Stimulated activated CD8-positive, alpha-beta memory T cell treated with anti-CD3 and anti-CD28 coated beads, Interleukin-12 subunit alpha, Interleukin-12 subunit beta, amount 100 ng/mL, for 24 hours (primary cell): Measurements from ENCODE around the gene HS6ST3.

ENCODE experiments used
- DNase-seq: peaks from one replicate; pipeline ENCODE4 v3.0.0-alpha.2; 2020; ENCODE audit errors: extremely low read depth

Gene HS6ST3

DNA sequence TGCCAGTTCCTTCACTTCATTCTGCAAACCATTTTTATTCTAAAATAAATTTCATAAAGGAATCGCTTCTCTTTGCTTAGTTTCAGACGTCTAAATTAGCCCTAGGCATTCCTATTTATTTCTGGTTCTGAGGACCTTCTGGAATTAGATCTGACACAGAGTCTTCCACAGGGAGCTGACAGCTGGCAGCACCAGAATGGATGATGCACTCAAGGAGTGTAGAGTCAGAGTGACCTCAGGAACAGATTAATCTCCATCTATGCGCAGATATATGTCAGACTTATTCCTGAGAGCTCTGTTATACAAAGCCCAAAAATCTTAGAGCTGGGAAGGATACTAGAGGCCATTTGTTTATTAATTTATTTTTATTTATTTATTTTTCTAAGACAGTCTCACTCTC is 450.8 kb downstream of the HS6ST3 start:
- DNase-seq = no peak

- DNase-seq = no peak
These were observed 453.1 kb downstream of the HS6ST3 start for GRCh38 chr13:96542986-96543385.

- DNase-seq = no peak
These were observed 455.1 kb downstream of the HS6ST3 start for GRCh38 chr13:96544957-96545356.

DNA sequence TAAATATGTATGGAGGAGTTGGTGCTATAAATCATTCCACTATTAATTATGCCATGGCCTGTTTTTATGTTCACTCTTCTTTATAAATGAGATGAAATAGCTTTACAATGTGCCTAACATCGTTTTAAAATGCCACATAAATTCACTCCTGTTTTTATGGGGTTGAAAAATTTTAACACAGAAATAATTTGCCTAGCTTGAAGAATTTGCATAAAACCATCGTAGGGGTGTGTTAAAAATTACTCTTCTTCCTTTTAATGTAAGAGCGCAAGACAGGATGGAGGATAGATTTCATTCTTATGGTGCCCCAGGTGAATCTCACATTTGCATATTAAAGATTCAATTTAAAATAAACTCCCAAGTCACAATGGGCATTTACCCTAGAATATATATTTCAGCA is 456.6 kb downstream of the HS6ST3 start:
- no peak for DNase-seq

DNA sequence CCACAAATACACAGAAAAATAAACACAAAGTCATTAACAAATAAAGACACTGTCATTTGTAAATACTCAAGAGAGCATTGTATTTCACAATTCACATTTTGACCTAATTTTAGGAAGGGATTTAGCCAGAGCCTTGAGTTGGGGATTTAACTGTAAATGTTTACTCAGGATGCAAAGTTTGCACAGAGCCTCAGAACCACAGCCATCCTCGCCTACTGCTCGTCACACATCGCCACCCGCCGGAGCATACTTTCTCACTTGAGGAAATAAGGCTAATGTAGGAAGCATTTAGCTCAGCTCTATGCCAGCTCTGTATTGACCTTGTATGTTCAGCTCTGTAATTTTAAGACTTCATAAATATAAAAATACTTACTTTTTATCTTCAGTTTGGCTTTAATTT is 461.6 kb downstream of the HS6ST3 start:
- no peak for DNase-seq

GRCh38 chr13:96552559-96552958 is 462.7 kb downstream of the HS6ST3 start:
- no peak for DNase-seq

DNA sequence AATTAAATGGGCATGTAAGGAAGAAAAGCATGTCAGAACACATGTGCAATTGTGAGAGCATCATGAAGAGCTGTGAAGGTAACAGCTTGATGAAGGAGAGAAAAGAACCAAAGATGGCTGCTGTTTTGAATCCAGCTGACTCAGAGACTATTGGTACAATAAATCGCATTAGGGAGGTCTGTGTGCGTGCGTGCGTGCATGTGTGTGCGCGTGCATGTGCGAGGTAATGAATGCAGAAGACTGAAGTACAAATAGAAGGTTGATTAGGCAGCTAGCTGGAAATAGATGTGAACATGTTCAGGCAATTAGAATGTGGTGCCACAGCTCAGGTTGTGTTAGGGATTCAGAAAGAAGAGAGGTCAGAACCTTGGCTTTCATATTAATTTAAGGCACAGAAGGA is 463.9 kb downstream of the HS6ST3 start:
- DNase-seq = no peak

GRCh38 chr13:96573563-96573962 is 483.7 kb downstream of the HS6ST3 start:
- DNase-seq = no peak

DNA sequence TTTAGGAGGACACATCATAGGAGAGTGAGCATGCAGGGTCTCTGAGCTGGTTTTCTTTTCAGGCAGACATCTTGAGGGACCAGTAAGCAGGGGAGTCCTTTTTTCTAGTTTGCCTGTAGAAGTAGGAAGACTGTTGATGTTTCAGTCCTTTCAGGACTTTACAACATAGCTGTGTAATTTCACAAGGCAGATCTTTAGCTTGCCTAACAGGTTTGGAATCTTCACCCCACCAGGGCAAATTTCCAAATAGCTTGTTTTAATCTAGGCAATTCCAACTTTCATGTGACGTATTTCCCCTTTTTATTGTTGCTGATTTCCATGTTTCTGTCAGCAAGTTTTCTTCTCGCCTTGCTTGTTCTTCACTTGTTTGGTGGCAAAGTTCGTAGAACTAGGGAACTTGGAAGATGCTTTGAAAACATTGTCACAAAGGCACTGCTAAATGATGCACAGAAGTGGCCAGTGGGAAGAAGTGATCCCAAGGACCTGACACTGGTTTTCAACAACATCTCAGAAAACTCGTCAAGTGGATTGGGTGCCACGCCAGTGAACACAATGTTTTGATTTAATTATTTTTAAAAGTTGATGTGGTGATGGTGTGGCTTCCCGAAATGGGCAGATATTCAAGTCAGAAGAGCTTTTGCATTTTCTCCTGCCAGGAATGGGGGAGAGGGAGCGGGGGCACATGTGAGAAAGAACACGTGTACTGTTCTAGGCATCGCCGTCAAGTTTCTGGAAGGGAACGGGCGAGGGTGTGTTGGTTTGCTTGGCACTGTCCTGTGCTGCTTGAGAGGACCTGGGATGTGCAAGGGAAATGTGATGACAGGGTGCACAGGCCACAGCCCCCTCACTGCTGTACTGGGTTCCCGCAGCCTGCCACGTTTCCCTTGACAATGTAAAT is 485.8 kb downstream of the HS6ST3 start:
- no peak for DNase-seq

- DNase-seq = no peak
These were observed 491.8 kb downstream of the HS6ST3 start for GRCh38 chr13:96581741-96582140.

- no peak for DNase-seq
These were observed 525.3 kb downstream of the HS6ST3 start for GRCh38 chr13:96615252-96615651.

- no peak for DNase-seq
These were observed 527.6 kb downstream of the HS6ST3 start for GRCh38 chr13:96617528-96617927.

GRCh38 chr13:96621634-96622183 is 531.8 kb downstream of the HS6ST3 start:
- no peak for DNase-seq

- no peak for DNase-seq
These were observed 539.4 kb downstream of the HS6ST3 start for GRCh38 chr13:96629331-96629730.

GRCh38 chr13:96632536-96633320 is 542.8 kb downstream of the HS6ST3 start:
- no peak for DNase-seq

- no peak for DNase-seq
These were observed 546.2 kb downstream of the HS6ST3 start for GRCh38 chr13:96636001-96636709.

- DNase-seq = no peak
These were observed 547.1 kb downstream of the HS6ST3 start for GRCh38 chr13:96637039-96637438.

- DNase-seq = no peak
These were observed 556.2 kb downstream of the HS6ST3 start for GRCh38 chr13:96646101-96646500.

DNA sequence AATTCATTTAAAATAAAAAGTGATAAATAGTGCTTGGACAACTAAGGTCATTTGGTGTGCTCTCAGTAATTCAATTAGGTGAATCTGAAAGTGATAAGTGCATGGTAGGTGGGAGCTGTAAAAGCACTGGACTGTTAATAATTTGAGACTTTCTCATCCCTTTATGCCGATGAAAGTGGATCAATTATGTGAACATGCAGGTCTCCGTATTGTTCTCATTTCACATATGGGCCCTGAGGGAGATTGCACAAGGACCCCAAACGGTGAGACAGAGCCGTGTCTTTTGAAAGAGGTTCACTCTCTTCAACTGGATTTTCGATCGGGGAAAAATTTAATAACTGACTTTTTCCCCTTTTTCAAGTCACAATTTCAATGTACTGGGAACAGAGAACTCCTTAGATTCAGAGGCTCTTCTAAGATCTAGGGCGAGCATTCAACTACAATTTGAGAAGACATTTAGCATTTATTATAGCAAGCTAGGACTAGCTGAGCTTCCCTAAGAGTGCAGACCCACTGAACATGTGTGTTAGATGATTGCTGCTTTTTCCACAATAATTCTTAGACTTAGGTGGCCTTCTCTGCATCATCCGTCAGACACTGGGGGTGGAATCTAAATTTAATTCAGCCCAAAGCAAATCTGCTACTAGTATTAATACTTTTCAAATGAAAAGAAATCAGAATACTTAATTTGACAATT is 556.8 kb downstream of the HS6ST3 start:
- no peak for DNase-seq

GRCh38 chr13:96650301-96650886 is 560.5 kb downstream of the HS6ST3 start:
- DNase-seq = no peak

- DNase-seq = no peak
These were observed 561.7 kb downstream of the HS6ST3 start for GRCh38 chr13:96651598-96651997.
